DMS53 (cell line): ENCODE data around the gene MILR1.
"Not testable (repeated sequence)": the region's sequence is repeated elsewhere in the genome, so short reads cannot be mapped to it uniquely, and the experiment has no call there.

Experiments used
- DNase-seq: peaks from one replicate; lab custom pipeline; 2025; lab: John Stamatoyannopoulos, UW

Gene MILR1

GRCh38 chr17:64472564-64472963 lies 23.6 kb downstream of the MILR1 start:
- no peak for DNase-seq

DNA sequence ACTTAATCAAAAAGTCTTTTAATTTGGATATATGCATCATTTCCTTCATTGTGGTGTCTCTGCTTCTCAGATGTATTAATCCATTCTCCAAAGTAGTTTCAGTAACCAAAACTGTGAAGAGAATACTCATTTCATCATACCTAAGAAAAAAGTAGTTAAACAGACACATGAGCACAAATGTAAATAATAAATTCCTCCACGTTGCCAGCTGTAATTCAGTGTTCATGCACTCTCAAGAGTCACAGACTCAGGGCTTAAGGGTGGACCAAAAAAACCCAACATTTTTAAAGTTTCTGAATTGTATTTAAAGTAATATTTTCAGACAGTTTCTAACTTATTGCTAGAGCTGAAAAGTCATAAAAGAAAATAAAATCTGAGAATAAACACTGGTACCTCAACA lies 28.9 kb downstream of the MILR1 start:
- DNase-seq = no peak

GRCh38 chr17:64480951-64481350 lies 32.0 kb downstream of the MILR1 start:
- DNase-seq = no peak

GRCh38 chr17:64484380-64484779 lies 35.5 kb downstream of the MILR1 start:
- no peak for DNase-seq

- DNase-seq = no peak
Observed at GRCh38 chr17:64488301-64488700, 39.4 kb downstream of the MILR1 start.

- DNase-seq = peak; percentile 47
Observed at GRCh38 chr17:64491034-64491860, 42.3 kb downstream of the MILR1 start.

- no peak for DNase-seq
Observed at GRCh38 chr17:64491994-64492393, 43.1 kb downstream of the MILR1 start.

DNA sequence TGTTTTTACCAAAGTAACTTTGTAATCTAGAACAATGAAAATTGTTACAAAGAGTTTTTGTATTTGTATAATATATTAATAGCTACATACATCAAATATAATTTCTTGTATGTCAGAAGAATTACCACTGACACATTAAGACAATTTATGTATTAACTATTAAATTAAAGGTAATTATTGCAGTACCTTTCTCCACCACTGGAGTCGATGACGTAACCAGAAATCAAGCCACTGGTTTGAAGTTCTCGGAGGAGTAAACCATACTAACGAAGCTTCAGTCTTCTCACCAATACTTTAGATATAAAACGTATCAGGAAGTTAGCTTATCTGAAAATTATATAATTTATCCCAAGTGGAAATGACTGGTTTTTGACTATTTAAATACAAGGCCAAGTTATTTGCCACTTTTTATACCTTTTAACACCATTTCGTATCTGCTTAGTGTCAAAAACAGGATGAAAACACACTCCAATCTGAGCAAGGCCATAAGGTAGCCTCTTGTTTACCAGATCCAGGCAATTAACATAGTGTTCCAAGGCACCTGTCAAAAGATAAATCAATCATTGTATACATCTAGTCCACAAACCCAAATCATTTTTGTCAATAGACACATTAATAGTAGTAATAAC lies 43.7 kb downstream of the MILR1 start:
- peak; percentile 24 for DNase-seq

- DNase-seq = no peak
Observed at GRCh38 chr17:64494121-64494520, 45.2 kb downstream of the MILR1 start.

DNA sequence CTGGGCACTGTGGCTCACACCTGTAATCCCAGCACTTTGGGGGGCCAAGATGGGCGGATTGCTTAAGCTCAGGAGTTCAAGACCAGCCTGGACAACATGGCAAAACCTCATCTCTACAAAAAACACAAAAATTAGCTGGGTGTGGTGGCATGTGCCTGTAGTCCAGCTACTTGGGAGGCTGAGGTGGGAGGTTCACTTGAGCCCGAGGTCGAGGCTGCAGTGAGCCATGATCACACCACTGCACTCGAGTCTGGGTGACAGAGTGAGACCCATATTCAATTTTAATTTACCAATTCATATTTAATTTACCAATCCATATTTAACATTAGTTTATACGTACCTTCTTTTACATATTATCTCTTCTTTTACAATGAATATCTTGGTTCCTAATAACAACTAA lies 46.4 kb downstream of the MILR1 start:
- not testable (repeated sequence) for DNase-seq

DNA sequence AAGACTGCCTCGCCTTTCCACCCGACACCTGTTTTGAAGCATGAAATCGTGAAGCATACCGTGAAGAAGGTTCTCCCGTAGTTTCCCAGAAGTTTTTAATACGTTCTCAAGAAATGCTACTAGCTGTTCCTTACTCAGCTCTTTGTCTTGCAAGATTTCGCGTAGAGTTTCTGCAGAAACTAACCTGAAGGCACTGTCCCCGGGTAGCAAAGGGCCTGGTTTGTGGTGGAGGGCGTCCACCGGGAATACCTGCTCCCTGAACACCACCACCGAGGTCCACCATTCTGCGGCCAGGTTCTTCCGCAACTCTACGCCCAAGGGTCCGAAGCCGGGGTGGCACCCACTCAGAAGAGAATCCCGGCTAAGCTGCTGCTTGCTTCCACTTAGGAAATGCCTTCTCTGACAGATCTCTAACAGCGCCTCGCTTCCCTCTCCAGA lies 47.5 kb downstream of the MILR1 start:
- peak; percentile 30 for DNase-seq

GRCh38 chr17:64496786-64497564 lies 48.1 kb downstream of the MILR1 start, which contains the start of gene POLG2:
TSS of gene POLG2 (minus strand) at chr17:64497054. CDS start at chr17:64496968, 86 bp downstream.
- DNase-seq = peak; percentile 95

DNA sequence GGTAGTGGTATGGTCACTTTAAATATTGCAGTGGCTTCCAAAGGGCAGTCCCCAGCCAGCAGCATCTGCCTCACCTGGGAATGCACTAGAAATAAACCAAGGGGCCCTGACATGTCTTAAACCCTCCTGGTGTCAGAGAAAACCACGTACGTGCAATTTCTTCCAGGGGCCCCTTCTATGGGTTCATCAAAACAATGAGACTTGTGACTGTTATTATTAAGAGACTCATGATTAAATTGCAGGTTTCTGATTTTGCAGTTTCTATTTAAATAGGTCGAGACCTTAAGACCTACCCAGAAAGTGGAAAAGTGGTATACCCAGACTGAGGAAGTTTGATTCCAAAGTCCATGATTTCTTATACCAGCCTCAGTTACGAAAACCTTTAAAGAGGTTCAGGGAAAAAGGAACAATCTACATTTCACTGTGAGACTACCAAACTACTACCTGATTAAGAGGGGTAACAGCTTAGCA lies 48.7 kb downstream of the MILR1 start:
- DNase-seq = no peak

GRCh38 chr17:64498308-64499203 lies 49.6 kb downstream of the MILR1 start:
- DNase-seq = peak; percentile 45

DNA sequence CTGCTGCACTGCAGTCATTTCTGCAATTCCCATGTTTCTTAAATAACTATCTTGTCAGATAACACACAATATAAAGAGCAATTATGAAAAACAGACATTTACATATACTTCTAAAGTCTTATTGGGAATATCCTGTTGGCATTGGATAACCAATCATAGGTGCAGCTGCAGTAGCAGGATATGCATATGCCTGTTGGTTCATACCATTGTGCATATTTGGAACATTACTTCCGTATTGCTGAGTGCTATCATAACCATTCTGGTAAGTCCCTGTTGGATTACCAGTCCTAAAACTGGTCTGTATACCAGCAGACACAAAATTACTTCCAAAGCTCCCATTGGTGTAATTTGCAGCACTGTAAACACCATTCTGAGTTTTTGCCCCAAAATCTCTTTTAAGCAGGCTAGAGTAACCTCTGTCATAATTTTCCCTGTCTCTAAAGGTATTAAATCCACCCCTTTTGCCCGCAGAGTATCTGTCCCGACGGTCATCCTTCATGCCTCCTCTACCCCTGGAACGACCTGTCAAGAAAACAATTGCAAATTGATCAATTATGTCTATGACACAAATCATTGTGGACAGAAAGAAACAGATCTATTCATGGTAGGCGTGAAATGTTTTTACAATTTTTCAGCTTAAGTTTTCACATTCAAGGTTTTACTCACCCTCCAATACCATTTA lies 51.0 kb downstream of the MILR1 start:
- peak; percentile 59 for DNase-seq

- peak; percentile 28 for DNase-seq
Observed at GRCh38 chr17:64500487-64500859, 51.6 kb downstream of the MILR1 start.

- DNase-seq = peak; percentile 32
Observed at GRCh38 chr17:64500862-64501765, 52.2 kb downstream of the MILR1 start.

DNA sequence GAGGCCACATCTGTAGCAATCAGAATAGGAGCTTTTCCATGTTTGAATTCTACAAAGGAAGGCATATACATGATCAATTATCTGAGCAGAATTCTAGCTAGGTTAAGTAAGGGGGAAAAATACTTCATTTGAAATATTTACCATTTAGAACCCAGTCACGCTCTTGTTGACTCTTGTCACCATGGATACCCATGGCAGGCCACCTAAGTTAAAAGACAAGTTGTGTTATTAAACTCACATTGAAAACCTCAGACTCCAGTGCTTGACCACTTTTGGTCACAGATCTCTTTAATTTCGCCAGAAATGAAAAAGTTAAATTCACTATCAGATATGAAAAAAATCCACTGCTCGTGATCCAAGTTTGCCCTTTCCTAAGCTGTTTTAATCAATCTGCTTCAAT lies 53.1 kb downstream of the MILR1 start:
- DNase-seq = peak; percentile 8

DNA sequence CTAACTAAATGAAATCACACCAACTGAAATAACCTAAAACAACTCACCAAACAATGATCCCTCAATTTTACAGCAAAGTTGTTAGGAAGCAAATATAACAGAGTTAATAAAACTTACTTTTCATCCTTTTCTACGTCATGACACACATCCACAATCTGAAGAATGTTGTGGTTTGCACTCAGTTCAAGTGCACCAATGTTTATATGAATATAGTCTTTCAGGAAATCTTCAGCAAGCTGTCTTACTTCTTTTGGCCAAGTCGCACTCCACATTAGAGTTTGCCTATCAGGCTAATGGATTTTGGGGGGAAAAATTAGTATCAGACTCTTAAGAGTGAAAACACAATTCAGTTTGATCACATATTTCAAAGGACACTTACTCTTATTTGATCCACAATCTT lies 53.9 kb downstream of the MILR1 start:
- no peak for DNase-seq

DNA sequence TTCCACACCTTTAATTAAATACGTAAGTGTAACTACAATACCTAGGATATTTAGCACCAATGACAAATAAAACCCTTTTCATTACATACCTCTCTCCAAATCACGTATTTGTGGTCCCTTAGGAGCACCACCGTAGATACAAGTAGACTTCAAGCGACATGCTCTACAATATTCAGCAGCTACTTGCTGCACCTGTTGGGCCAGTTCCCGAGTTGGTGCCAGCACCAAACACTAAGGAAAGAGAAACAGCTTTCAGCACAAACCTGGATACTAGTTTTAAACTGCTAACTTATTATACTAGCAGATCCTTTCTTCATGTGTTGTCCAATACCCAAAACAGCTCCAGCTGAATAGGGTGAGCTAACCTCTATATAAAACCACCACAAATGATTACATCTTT lies 54.4 kb downstream of the MILR1 start:
- DNase-seq = no peak
